ENCODE results near the gene GLYATL1B. TPM values are rescaled to one million over a fixed set of nuclear protein-coding genes. Genes with fewer than 3 reads are reported as not detected.
"Not testable (repeated sequence)": the region's sequence is repeated elsewhere in the genome, so short reads cannot be mapped to it uniquely, and the experiment has no call there.

GLYATL1B gene
- total RNA-seq, 1 donor from 2014 or later, result not detected

GRCh38 chr11:59079086-59079485, 7.0 kb upstream of the GLYATL1B start:
- Mint-ChIP-seq H3K27ac (no peak overlapping the region), H3K36me3 (no peaks in the 10 kb centered on the region)

GRCh38 chr11:59080421-59080820, 5.7 kb upstream of the GLYATL1B start:
- not testable (repeated sequence) for DNase-seq (ENCODE audit: extremely low spot score, unreplicated experiment); H3K4me1 Mint-ChIP-seq (ENCODE audit: unreplicated experiment); H3K27ac Mint-ChIP-seq; H3K9me3 Mint-ChIP-seq; H3K4me3 Mint-ChIP-seq; H3K36me3 Mint-ChIP-seq
- H3K27me3 Mint-ChIP-seq, result peaks cover 22% of the 10 kb centered on the region

More at GRCh38 chr11:59079086-59079485, 7.0 kb upstream of the GLYATL1B start:
- Mint-ChIP-seq H3K4me3 (no peak overlapping the region), H3K9me3 (no peaks in the 10 kb centered on the region), H3K4me1 (ENCODE audit: unreplicated experiment) (no peaks in the 10 kb centered on the region), H3K27me3 (peaks cover 26% of the 10 kb centered on the region)
- DNase-seq (ENCODE audit: extremely low spot score, unreplicated experiment), result no peak
- no peak for TF ChIP-seq CTCF (conservative IDR thresholded peaks at IDR 0.05)

- not testable (repeated sequence) for H3K9me3 Mint-ChIP-seq; H3K27ac Mint-ChIP-seq; H3K36me3 Mint-ChIP-seq; H3K4me3 Mint-ChIP-seq; DNase-seq (ENCODE audit: extremely low spot score, unreplicated experiment); H3K4me1 Mint-ChIP-seq (ENCODE audit: unreplicated experiment)
- H3K27me3 Mint-ChIP-seq, result peaks cover 22% of the 10 kb centered on the region
Observed at GRCh38 chr11:59081430-59082020, 4.6 kb upstream of the GLYATL1B start.

GRCh38 chr11:59088162-59088561, 2.1 kb downstream of the GLYATL1B start:
- no peak for DNase-seq (ENCODE audit: extremely low spot score, unreplicated experiment)
- H3K27me3 Mint-ChIP-seq, result peaks cover 11% of the 10 kb centered on the region
- TF ChIP-seq CTCF (conservative IDR thresholded peaks at IDR 0.05), result no peak
- no peaks in the 10 kb centered on the region for H3K36me3 Mint-ChIP-seq
- no peak overlapping the region for H3K27ac Mint-ChIP-seq
- no peak overlapping the region for H3K4me3 Mint-ChIP-seq
- no peaks in the 10 kb centered on the region for H3K4me1 Mint-ChIP-seq (ENCODE audit: unreplicated experiment)
- no peaks in the 10 kb centered on the region for H3K9me3 Mint-ChIP-seq

GRCh38 chr11:59093576-59093975, 7.5 kb downstream of the GLYATL1B start:
- H3K9me3 Mint-ChIP-seq; H3K4me1 Mint-ChIP-seq (ENCODE audit: unreplicated experiment); H3K4me3 Mint-ChIP-seq; H3K27ac Mint-ChIP-seq; DNase-seq (ENCODE audit: extremely low spot score, unreplicated experiment); H3K36me3 Mint-ChIP-seq: not testable (repeated sequence)
- H3K27me3 Mint-ChIP-seq, result peaks cover 20% of the 10 kb centered on the region

GRCh38 chr11:59095225-59095624, 9.1 kb downstream of the GLYATL1B start:
- H3K4me1 Mint-ChIP-seq (ENCODE audit: unreplicated experiment); H3K27ac Mint-ChIP-seq: not testable (repeated sequence)

GRCh38 chr11:59095972-59096575, 10.0 kb downstream of the GLYATL1B start:
- H3K27me3 Mint-ChIP-seq, result peaks cover 40% of the 10 kb centered on the region
- not testable (repeated sequence) for H3K27ac Mint-ChIP-seq, H3K4me3 Mint-ChIP-seq

More at GRCh38 chr11:59095225-59095624, 9.1 kb downstream of the GLYATL1B start:
- H3K4me3 Mint-ChIP-seq; H3K9me3 Mint-ChIP-seq; DNase-seq (ENCODE audit: extremely low spot score, unreplicated experiment); H3K36me3 Mint-ChIP-seq: not testable (repeated sequence)
- peaks cover 32% of the 10 kb centered on the region for H3K27me3 Mint-ChIP-seq

GRCh38 chr11:59097113-59097708, 11.1 kb downstream of the GLYATL1B start:
- peak; percentile 78 for TF ChIP-seq CTCF (conservative IDR thresholded peaks at IDR 0.05)

More at GRCh38 chr11:59095972-59096575, 10.0 kb downstream of the GLYATL1B start:
- not testable (repeated sequence) for H3K9me3 Mint-ChIP-seq; H3K4me1 Mint-ChIP-seq (ENCODE audit: unreplicated experiment); H3K36me3 Mint-ChIP-seq; DNase-seq (ENCODE audit: extremely low spot score, unreplicated experiment)

GRCh38 chr11:59097938-59098337, 11.8 kb downstream of the GLYATL1B start:
- H3K4me3 Mint-ChIP-seq; H3K36me3 Mint-ChIP-seq; H3K9me3 Mint-ChIP-seq; DNase-seq (ENCODE audit: extremely low spot score, unreplicated experiment); H3K27ac Mint-ChIP-seq; H3K4me1 Mint-ChIP-seq (ENCODE audit: unreplicated experiment): not testable (repeated sequence)
- peaks cover 57% of the 10 kb centered on the region for H3K27me3 Mint-ChIP-seq

More at GRCh38 chr11:59097113-59097708, 11.1 kb downstream of the GLYATL1B start:
- H3K27ac Mint-ChIP-seq, result no peak overlapping the region
- DNase-seq (ENCODE audit: extremely low spot score, unreplicated experiment), result no peak
- H3K36me3 Mint-ChIP-seq, result no peaks in the 10 kb centered on the region
- H3K27me3 Mint-ChIP-seq, result peaks cover 50% of the 10 kb centered on the region
- no peak overlapping the region for H3K4me3 Mint-ChIP-seq
- H3K9me3 Mint-ChIP-seq, result no peaks in the 10 kb centered on the region
- H3K4me1 Mint-ChIP-seq (ENCODE audit: unreplicated experiment), result no peaks in the 10 kb centered on the region

Data from type B pancreatic cell (in vitro differentiated cells).